Upper lobe of left lung (tissue), 4 donors: ENCODE results near the gene LEKR1.

Experiments
- CTCF ChIP-seq, 6 experiments: fragments of 450-650 bp in 4 of 6; fragments of 200-600 bp in 2 of 6; sonication (generic) in 2 of 6; IDR thresholded peaks; one replicate each; pipeline ENCODE4 v1.5.1; 2016 to 2019; ENCODE audit warnings: antibody characterized with exemption in 6 of 6
- EP300 ChIP-seq, 4 donors: sonication (generic); formaldehyde crosslinking; IDR thresholded peaks; one replicate each; pipeline ENCODE4 v1.5.1; 2017; ENCODE audit warnings: antibody characterized with exemption in 4 of 4, control low read depth in 2 of 4
- POLR2A ChIP-seq, 4 donors: fragments of 450-650 bp; IDR thresholded peaks; one replicate each; pipeline ENCODE4 v1.5.1; 2016 to 2017; ENCODE audit warnings: antibody characterized with exemption in 4 of 4, mild to moderate bottlenecking in 2 of 4

- TF ChIP-seq POLR2A (IDR thresholded peaks at IDR 0.05) = no peak
- TF ChIP-seq CTCF (IDR thresholded peaks at IDR 0.05) = no peak
- no peak for TF ChIP-seq EP300 (IDR thresholded peaks at IDR 0.05)
Observed at GRCh38 chr3:156811089-156811862, 14.9 kb upstream of the LEKR1 start.
